Glomerular endothelial cell (primary cell): ENCODE data around the gene PSKH1. TPM values are rescaled to one million over a fixed set of nuclear protein-coding genes. Genes with fewer than 3 reads are reported as not detected.

Source experiments
- DNase-seq: peaks from one replicate; pipeline ENCODE4 v3.0.0-alpha.2; 2011; ENCODE audit warnings: low read depth, low spot score; ENCODE audit errors: extremely low read depth
- total RNA-seq: library from RNA; depleted of rRNA; stranded (reverse); fragments of >200 nt; gene quantifications from 2 replicates; pipeline ENCODE4 v1.2.3, GENCODE V29; 2015

The PSKH1 gene
- total RNA-seq, 1 donor from 2014 or later, result 36.7 TPM

GRCh38 chr16:67864594-67864993 lies 28.5 kb upstream of the PSKH1 start:
- DNase-seq, result no peak

GRCh38 chr16:67865318-67865717 lies 27.7 kb upstream of the PSKH1 start:
- no peak for DNase-seq

GRCh38 chr16:67868290-67868689 lies 24.8 kb upstream of the PSKH1 start:
- DNase-seq, result no peak

GRCh38 chr16:67869653-67870052 lies 23.4 kb upstream of the PSKH1 start:
- no peak for DNase-seq

- DNase-seq, result no peak
Measured at GRCh38 chr16:67871256-67871655, 21.8 kb upstream of the PSKH1 start.

GRCh38 chr16:67872131-67872630 lies 20.9 kb upstream of the PSKH1 start:
- no peak for DNase-seq

- no peak for DNase-seq
Measured at GRCh38 chr16:67872631-67873434, 20.2 kb upstream of the PSKH1 start, which contains the start of gene EDC4. Gene EDC4 (plus strand): TSS chr16:67873052. CDS start chr16:67873262, 210 bp downstream.

- DNase-seq, result no peak
Measured at GRCh38 chr16:67873435-67874370, 19.4 kb upstream of the PSKH1 start.

- no peak for DNase-seq
Measured at GRCh38 chr16:67874372-67874771, 18.7 kb upstream of the PSKH1 start.

GRCh38 chr16:67877064-67877463 lies 16.0 kb upstream of the PSKH1 start:
- no peak for DNase-seq

- no peak for DNase-seq
Measured at GRCh38 chr16:67878232-67878631, 14.8 kb upstream of the PSKH1 start.

- DNase-seq, result no peak
Measured at GRCh38 chr16:67878846-67879245, 14.2 kb upstream of the PSKH1 start.

- no peak for DNase-seq
Measured at GRCh38 chr16:67879462-67879861, 13.6 kb upstream of the PSKH1 start.

GRCh38 chr16:67879936-67880335 lies 13.1 kb upstream of the PSKH1 start:
- no peak for DNase-seq

GRCh38 chr16:67880584-67880983 lies 12.5 kb upstream of the PSKH1 start:
- no peak for DNase-seq

- no peak for DNase-seq
Measured at GRCh38 chr16:67881621-67882161, 11.4 kb upstream of the PSKH1 start.

GRCh38 chr16:67882374-67883145 lies 10.5 kb upstream of the PSKH1 start:
- no peak for DNase-seq

- DNase-seq, result no peak
Measured at GRCh38 chr16:67883146-67883871, 9.7 kb upstream of the PSKH1 start.

GRCh38 chr16:67883872-67884261 lies 9.2 kb upstream of the PSKH1 start:
- DNase-seq, result no peak

GRCh38 chr16:67884684-67885083 lies 8.4 kb upstream of the PSKH1 start, which contains the start of gene NRN1L:
Gene NRN1L (plus strand): TSS chr16:67884885. CDS start chr16:67884904, 19 bp downstream.
- DNase-seq, result no peak
